GM18951 (cell line): ENCODE data around the gene SH3GL1.
"Not testable (repeated sequence)": the region's sequence is repeated elsewhere in the genome, so short reads cannot be mapped to it uniquely, and the experiment has no call there.

ENCODE experiments used
- POLR2A ChIP-seq: IDR thresholded peaks from 4 replicates; pipeline ENCODE4 v1.6.1; 2011; ENCODE audit warnings: mild to moderate bottlenecking; ENCODE audit not compliant: insufficient read length, insufficient read depth; ENCODE audit errors: extremely low read depth
- in situ Hi-C: fragments of 300-500 bp; cut with MboI; formaldehyde crosslinking; loops from one replicate; pipeline ENCODE4 v1.12.0; 2022; ENCODE audit warnings: low sequenced_read_pairs, mixed read lengths, inconsistent platforms; ENCODE audit not compliant: unreplicated experiment

Gene SH3GL1

GRCh38 chr19:4337906-4338440 is 62.4 kb downstream of the SH3GL1 start:
- TF ChIP-seq POLR2A, result no peak

GRCh38 chr19:4334929-4335570 is 65.3 kb downstream of the SH3GL1 start:
- in situ Hi-C loops, result no loop called here
- no peak for TF ChIP-seq POLR2A

More at GRCh38 chr19:4337906-4338440, 62.4 kb downstream of the SH3GL1 start:
- in situ Hi-C loops, result no loop called here

- TF ChIP-seq POLR2A, result no peak
- in situ Hi-C loops, result no loop called here
Measured at GRCh38 chr19:4329858-4330257, 70.5 kb downstream of the SH3GL1 start.

- in situ Hi-C loops, result not testable (repeated sequence)
Measured at GRCh38 chr19:4328991-4329681, 71.2 kb downstream of the SH3GL1 start.

- peak; percentile 87 for TF ChIP-seq POLR2A
- in situ Hi-C loops, result no loop called here
Measured at GRCh38 chr19:4328243-4328990, 71.9 kb downstream of the SH3GL1 start.

- in situ Hi-C loops, result no loop called here
- TF ChIP-seq POLR2A, result no peak
Measured at GRCh38 chr19:4327877-4328242, 72.5 kb downstream of the SH3GL1 start.

GRCh38 chr19:4327252-4327876 is 73.0 kb downstream of the SH3GL1 start:
- no peak for TF ChIP-seq POLR2A
- in situ Hi-C loops, result no loop called here

GRCh38 chr19:4326837-4327251 is 73.5 kb downstream of the SH3GL1 start:
- in situ Hi-C loops, result no loop called here
- no peak for TF ChIP-seq POLR2A

- TF ChIP-seq POLR2A, result no peak
- in situ Hi-C loops, result no loop called here
Measured at GRCh38 chr19:4326215-4326836, 74.0 kb downstream of the SH3GL1 start.

GRCh38 chr19:4324228-4324627 is 76.1 kb downstream of the SH3GL1 start:
- in situ Hi-C loops, result no loop called here
- TF ChIP-seq POLR2A, result no peak

GRCh38 chr19:4323692-4324091 is 76.7 kb downstream of the SH3GL1 start:
- no peak for TF ChIP-seq POLR2A
- in situ Hi-C loops, result no loop called here

GRCh38 chr19:4322942-4323665 is 77.2 kb downstream of the SH3GL1 start:
- in situ Hi-C loops, result no loop called here
- TF ChIP-seq POLR2A, result no peak
